Upper lobe of left lung (tissue), 6 donors: ENCODE results near the gene HPD. TPM values are rescaled to one million over a fixed set of nuclear protein-coding genes. Genes with fewer than 3 reads are reported as not detected.
"Not testable (repeated sequence)": the region's sequence is repeated elsewhere in the genome, so short reads cannot be mapped to it uniquely, and the experiment has no call there.

Experiments used
- ATAC-seq, 2 donors: fragments of 200-7000 bp; cut with Tn5 transposase; one replicate each; pipeline ENCODE4 v1.9.1; 2022; ENCODE audit warnings: mild to moderate bottlenecking in 2 of 2, moderate library complexity in 2 of 2; ENCODE audit not compliant: low FRiP score in 2 of 2
- DNase-seq, 2 donors: peaks; one replicate each; pipeline ENCODE4 v3.0.0-alpha.2; 2019 to 2020
- H3K27ac ChIP-seq, 4 donors: fragments of 200-600 bp; sonication (generic); one replicate each; pipeline ENCODE4 v1.5.1; 2016 to 2019
- H3K27me3 ChIP-seq, 4 donors: fragments of 200-600 bp; sonication (generic); one replicate each; pipeline ENCODE4 v1.5.1; 2017 to 2019
- H3K36me3 ChIP-seq, 4 donors: fragments of 200-600 bp; sonication (generic); one replicate each; pipeline ENCODE4 v1.5.1; 2016 to 2019
- H3K4me1 ChIP-seq, 4 donors: fragments of 200-600 bp; sonication (generic); one replicate each; pipeline ENCODE4 v1.5.1; 2018 to 2019
- H3K4me3 ChIP-seq, 4 donors: fragments of 200-600 bp; sonication (generic); one replicate each; pipeline ENCODE4 v1.5.1; 2017 to 2019; ENCODE audit warnings: mild to moderate bottlenecking in 2 of 4, moderate library complexity in 1 of 4
- H3K9me3 ChIP-seq, 4 donors: fragments of 200-600 bp; sonication (generic); one replicate each; pipeline ENCODE4 v1.5.1; 2018 to 2019
- EP300 ChIP-seq, 4 donors: sonication (generic); formaldehyde crosslinking; IDR thresholded peaks; one replicate each; pipeline ENCODE4 v1.5.1; 2017; ENCODE audit warnings: antibody characterized with exemption in 4 of 4, control low read depth in 2 of 4
- POLR2A ChIP-seq, 4 donors: fragments of 450-650 bp; IDR thresholded peaks; one replicate each; pipeline ENCODE4 v1.5.1; 2016 to 2017; ENCODE audit warnings: antibody characterized with exemption in 4 of 4, mild to moderate bottlenecking in 2 of 4
- POLR2AphosphoS5 ChIP-seq, 2 donors: sonication (generic); formaldehyde crosslinking; IDR thresholded peaks; one replicate each; pipeline ENCODE4 v1.5.1; 2017; ENCODE audit warnings: antibody characterized with exemption in 2 of 2
- WGBS, 2 donors: methylation state at CpG; one replicate each; pipeline ENCODE4 v1.1.5; 2017 to 2018; 5-methylcytosine and 5-hydroxymethylcytosine counted together
- total RNA-seq, 6 donors: library from RNA; depleted of rRNA in 4 of 6; stranded (reverse); fragments of >200 nt in 4 of 6; gene quantifications; one replicate each; pipeline versions ENCODE4 v1.1.0 to v1.2.1, GENCODE V29; 2016 to 2021
- TF ChIP-seq, protein P1 (sequence below), 6 experiments: fragments of 450-650 bp in 4 of 6; fragments of 200-600 bp in 2 of 6; sonication (generic) in 2 of 6; IDR thresholded peaks; one replicate each; pipeline ENCODE4 v1.5.1; 2016 to 2019; ENCODE audit warnings: antibody characterized with exemption in 6 of 6
- donor health status: DM: no; HTN: no; CAD: no; lungs with moderate emphysema.
- donor health status: DM: no; HTN: yes; CAD: no; lungs with severe emphysema.

HPD gene
- total RNA-seq, 6 donors from 2014 or later: 1.1 to 7.3 (median 1.7) TPM; not detected in 1

DNA sequence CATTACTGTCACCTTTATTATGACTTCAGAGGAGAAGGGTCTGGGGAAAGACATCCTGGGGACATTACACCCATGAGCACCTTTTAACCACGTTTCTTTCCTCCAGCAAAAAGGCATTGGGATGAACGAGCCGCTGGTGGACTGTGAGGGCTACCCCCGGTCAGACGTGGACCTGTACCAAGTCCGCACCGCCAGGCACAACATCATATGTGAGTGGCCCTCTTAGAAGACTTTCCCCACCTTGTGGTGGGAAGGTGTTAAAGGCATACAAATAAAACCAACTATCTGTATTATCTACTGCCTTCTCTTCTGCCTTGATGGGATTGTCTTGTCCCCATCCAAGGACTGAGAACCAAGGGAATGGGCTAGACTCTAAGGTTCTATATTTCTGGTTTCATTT lies 36.0 kb upstream of the HPD start:
- WGBS, 2 donors: 72 to 87% methylated on average over 7 of the region's 7 CpGs
- H3K4me1 ChIP-seq: peaks cover 9 to 29% (median 17%) of the 10 kb centered on the region in 4 donors
- no peak overlapping the region for H3K4me3 ChIP-seq
- ATAC-seq (no peak), DNase-seq (no peak)
- H3K9me3 ChIP-seq: no peaks in the 10 kb centered on the region
- H3K36me3 ChIP-seq: peaks cover 5 to 64% (median 36%) of the 10 kb centered on the region in 4 donors
- TF ChIP-seq POLR2A (IDR thresholded peaks at IDR 0.05) (no peak), EP300 (IDR thresholded peaks at IDR 0.05) (no peak), POLR2AphosphoS5 (IDR thresholded peaks at IDR 0.05) (no peak)
- TF ChIP-seq, protein P1, sequence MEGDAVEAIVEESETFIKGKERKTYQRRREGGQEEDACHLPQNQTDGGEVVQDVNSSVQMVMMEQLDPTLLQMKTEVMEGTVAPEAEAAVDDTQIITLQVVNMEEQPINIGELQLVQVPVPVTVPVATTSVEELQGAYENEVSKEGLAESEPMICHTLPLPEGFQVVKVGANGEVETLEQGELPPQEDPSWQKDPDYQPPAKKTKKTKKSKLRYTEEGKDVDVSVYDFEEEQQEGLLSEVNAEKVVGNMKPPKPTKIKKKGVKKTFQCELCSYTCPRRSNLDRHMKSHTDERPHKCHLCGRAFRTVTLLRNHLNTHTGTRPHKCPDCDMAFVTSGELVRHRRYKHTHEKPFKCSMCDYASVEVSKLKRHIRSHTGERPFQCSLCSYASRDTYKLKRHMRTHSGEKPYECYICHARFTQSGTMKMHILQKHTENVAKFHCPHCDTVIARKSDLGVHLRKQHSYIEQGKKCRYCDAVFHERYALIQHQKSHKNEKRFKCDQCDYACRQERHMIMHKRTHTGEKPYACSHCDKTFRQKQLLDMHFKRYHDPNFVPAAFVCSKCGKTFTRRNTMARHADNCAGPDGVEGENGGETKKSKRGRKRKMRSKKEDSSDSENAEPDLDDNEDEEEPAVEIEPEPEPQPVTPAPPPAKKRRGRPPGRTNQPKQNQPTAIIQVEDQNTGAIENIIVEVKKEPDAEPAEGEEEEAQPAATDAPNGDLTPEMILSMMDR (IDR thresholded peaks at IDR 0.05): no peak
- H3K27me3 ChIP-seq: no peaks in the 10 kb centered on the region
- H3K27ac ChIP-seq: no peak overlapping the region

DNA sequence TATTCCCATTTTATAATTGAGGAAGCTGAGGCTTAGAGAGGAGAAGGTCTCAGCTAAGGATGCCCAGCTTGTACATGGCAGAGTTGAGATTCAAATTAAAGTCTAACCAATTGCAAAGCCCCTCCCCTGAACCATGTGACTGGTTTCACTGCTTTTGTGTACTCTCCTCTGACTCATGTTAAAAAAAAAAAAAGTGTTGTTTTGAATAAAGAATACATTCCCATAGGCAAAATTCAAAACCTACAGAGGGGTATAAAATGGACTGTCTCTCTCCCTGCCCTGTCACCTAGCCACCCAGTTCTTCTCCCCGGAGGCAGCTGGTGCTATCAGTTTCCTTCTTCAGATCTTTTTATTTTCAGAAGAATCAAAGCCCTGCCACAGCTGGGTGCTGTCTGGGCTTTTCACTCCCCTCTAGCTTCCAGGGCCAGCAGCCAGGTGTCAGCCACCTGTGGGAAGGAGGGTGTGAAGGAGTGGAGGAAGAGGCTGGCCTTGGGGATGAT lies 35.4 kb upstream of the HPD start:
- H3K4me1 ChIP-seq: peaks cover 14 to 35% (median 23%) of the 10 kb centered on the region in 4 donors
- no peak overlapping the region for H3K4me3 ChIP-seq
- ATAC-seq: no peak
- TF ChIP-seq POLR2A (IDR thresholded peaks at IDR 0.05) (no peak), EP300 (IDR thresholded peaks at IDR 0.05) (no peak), POLR2AphosphoS5 (IDR thresholded peaks at IDR 0.05) (no peak)
- TF ChIP-seq, protein P1 (IDR thresholded peaks at IDR 0.05): no peak
- no peak for DNase-seq
- H3K9me3 ChIP-seq: no peaks in the 10 kb centered on the region
- H3K36me3 ChIP-seq: peaks cover 5 to 58% (median 30%) of the 10 kb centered on the region in 4 donors
- H3K27ac ChIP-seq: peak overlapping the region in 1 of 4 donors; percentile 30
- no peaks in the 10 kb centered on the region for H3K27me3 ChIP-seq
- 54 to 58% methylated on average over 1 of the region's 1 CpG for whole genome bisulfite sequencing, 2 donors

DNA sequence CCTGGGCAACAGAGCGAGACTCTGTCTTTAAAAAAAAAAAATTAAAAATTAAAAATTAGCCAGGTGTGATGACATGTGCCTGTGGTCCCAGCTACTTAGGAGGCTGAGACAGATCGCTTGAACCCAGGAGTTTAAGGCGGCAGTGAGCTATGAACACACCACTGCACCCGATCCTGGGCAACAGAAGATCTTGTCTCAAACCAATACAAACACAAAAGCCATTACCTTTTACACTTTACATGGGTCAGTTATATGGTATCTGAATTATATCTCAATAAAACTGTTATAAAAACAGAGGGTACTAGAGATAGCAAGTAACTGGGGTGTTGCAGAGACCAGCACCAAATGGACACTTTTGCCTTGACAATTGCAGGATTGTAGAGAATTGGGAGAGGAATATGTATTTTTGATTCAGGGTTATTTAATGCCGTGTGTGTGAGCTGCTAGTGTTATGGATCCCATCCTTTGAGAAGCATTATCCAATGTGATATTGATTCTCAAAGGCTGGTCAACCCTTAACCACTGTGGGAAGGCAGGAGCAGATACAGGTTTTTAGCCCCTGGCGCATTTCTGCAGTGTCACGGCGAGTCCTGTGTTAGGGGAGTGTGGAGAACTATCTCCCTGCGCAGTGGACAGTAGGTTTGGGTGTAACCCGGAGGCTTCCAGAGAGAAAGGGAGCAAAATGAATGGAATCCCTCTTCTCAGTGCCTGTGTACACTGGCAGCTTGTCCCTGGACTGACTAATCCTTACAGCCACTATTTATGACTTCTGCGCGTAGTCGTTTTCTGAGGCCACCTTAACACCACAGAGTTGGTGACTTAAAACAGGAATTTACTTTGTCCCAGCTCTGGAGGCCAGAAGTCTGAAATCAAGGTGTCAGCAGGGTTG lies 34.3 kb upstream of the HPD start:
- DNase-seq (no peak), ATAC-seq (no peak)
- no peaks in the 10 kb centered on the region for H3K9me3 ChIP-seq
- WGBS, 2 donors: 90 to 91% methylated on average over 13 of the region's 13 CpGs
- no peak for TF ChIP-seq EP300 (IDR thresholded peaks at IDR 0.05)
- TF ChIP-seq POLR2AphosphoS5 (IDR thresholded peaks at IDR 0.05): no peak
- TF ChIP-seq, protein P1 (IDR thresholded peaks at IDR 0.05): no peak
- no peak for TF ChIP-seq POLR2A (IDR thresholded peaks at IDR 0.05)
- H3K4me3 ChIP-seq: no peak overlapping the region
- H3K27ac ChIP-seq: no peak overlapping the region
- no peaks in the 10 kb centered on the region for H3K27me3 ChIP-seq
- H3K36me3 ChIP-seq: peaks cover 5 to 47% (median 23%) of the 10 kb centered on the region in 4 donors
- H3K4me1 ChIP-seq: peaks cover 18 to 39% (median 26%) of the 10 kb centered on the region in 4 donors

DNA sequence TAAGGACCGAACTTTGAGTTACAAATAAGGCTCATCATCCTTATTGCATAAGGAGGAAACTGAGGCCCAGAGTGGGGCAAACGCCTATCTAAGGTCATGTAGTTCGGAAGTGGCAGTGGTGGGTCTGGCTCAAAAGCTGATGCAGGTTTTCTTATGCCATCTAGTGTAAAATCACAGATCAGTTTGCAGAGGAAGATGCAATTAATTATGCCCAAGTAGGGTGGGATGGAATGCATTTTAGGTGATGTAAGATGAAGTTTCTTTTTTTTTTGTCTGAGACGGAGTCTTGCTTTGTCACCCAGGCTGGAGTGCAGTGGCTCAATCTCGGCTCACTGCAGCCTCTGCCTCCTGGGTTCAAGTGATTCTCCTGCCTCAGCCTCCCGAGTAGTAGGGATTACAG lies 31.0 kb upstream of the HPD start:
- H3K9me3 ChIP-seq, DNase-seq, ATAC-seq, H3K27me3 ChIP-seq: not testable (repeated sequence)
- Histone ChIP-seq H3K4me3 (peak overlapping the region; percentile 60 to 76 (median 72)), H3K27ac (peak overlapping the region in 3 of 4 donors; percentile 94 to 96 (median 94)), H3K4me1 (peaks cover 20 to 40% (median 27%) of the 10 kb centered on the region in 4 donors), H3K36me3 (peaks cover 0 to 15% (median 4%) of the 10 kb centered on the region in 4 donors)
- WGBS, 2 donors: 36 to 44% methylated on average over 6 of the region's 6 CpGs

DNA sequence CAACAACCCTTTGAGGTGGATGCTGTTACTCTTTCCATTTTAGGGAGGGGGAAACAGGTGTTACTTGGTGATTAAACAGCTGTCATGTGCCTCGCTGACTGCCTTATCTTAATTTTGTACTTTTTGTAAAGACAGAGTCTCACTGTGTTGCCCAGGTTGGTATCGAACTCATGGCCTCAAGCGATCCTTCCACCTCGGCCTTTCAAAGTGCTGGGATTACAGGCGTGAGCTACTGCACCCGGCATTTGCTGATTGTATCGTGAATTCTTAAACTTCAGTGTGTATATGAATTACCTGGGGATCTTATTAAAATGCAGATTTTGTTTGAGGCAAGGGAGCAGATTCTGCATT lies 30.6 kb upstream of the HPD start:
- H3K27me3 ChIP-seq: no peaks in the 10 kb centered on the region
- TF ChIP-seq EP300 (IDR thresholded peaks at IDR 0.05) (no peak), POLR2A (IDR thresholded peaks at IDR 0.05) (no peak), POLR2AphosphoS5 (IDR thresholded peaks at IDR 0.05) (no peak)
- TF ChIP-seq, protein P1 (IDR thresholded peaks at IDR 0.05): no peak
- H3K36me3 ChIP-seq: peaks cover 0 to 10% (median 2%) of the 10 kb centered on the region in 4 donors
- 0 to 3% methylated on average over 7 of the region's 7 CpGs for WGBS, 2 donors
- DNase-seq (no peak), ATAC-seq (no peak)
- peaks cover 20 to 40% (median 26%) of the 10 kb centered on the region in 4 donors for H3K4me1 ChIP-seq
- H3K4me3 ChIP-seq: peak overlapping the region; percentile 60 to 76 (median 72)
- H3K9me3 ChIP-seq: no peaks in the 10 kb centered on the region
- H3K27ac ChIP-seq: peak overlapping the region; percentile 91 to 96 (median 94)
